Upper lobe of left lung (tissue), 6 donors: Measurements from ENCODE around the gene PPP2R5D. TPM values are rescaled to one million over a fixed set of nuclear protein-coding genes. Genes with fewer than 3 reads are reported as not detected.

Source experiments
- ATAC-seq, 2 donors: fragments of 200-7000 bp; cut with Tn5 transposase; one replicate each; pipeline ENCODE4 v1.9.1; 2022; ENCODE audit warnings: mild to moderate bottlenecking in 2 of 2, moderate library complexity in 2 of 2; ENCODE audit not compliant: low FRiP score in 2 of 2
- DNase-seq, 2 donors: peaks; one replicate each; pipeline ENCODE4 v3.0.0-alpha.2; 2019 to 2020
- H3K27ac ChIP-seq, 4 donors: fragments of 200-600 bp; sonication (generic); one replicate each; pipeline ENCODE4 v1.5.1; 2016 to 2019
- H3K27me3 ChIP-seq, 4 donors: fragments of 200-600 bp; sonication (generic); one replicate each; pipeline ENCODE4 v1.5.1; 2017 to 2019
- H3K36me3 ChIP-seq, 4 donors: fragments of 200-600 bp; sonication (generic); one replicate each; pipeline ENCODE4 v1.5.1; 2016 to 2019
- H3K4me1 ChIP-seq, 4 donors: fragments of 200-600 bp; sonication (generic); one replicate each; pipeline ENCODE4 v1.5.1; 2018 to 2019
- H3K4me3 ChIP-seq, 4 donors: fragments of 200-600 bp; sonication (generic); one replicate each; pipeline ENCODE4 v1.5.1; 2017 to 2019; ENCODE audit warnings: mild to moderate bottlenecking in 2 of 4, moderate library complexity in 1 of 4
- H3K9me3 ChIP-seq, 4 donors: fragments of 200-600 bp; sonication (generic); one replicate each; pipeline ENCODE4 v1.5.1; 2018 to 2019
- CTCF ChIP-seq, 6 experiments: fragments of 450-650 bp in 4 of 6; fragments of 200-600 bp in 2 of 6; sonication (generic) in 2 of 6; IDR thresholded peaks; one replicate each; pipeline ENCODE4 v1.5.1; 2016 to 2019; ENCODE audit warnings: antibody characterized with exemption in 6 of 6
- EP300 ChIP-seq, 4 donors: sonication (generic); formaldehyde crosslinking; IDR thresholded peaks; one replicate each; pipeline ENCODE4 v1.5.1; 2017; ENCODE audit warnings: antibody characterized with exemption in 4 of 4, control low read depth in 2 of 4
- POLR2A ChIP-seq, 4 donors: fragments of 450-650 bp; IDR thresholded peaks; one replicate each; pipeline ENCODE4 v1.5.1; 2016 to 2017; ENCODE audit warnings: antibody characterized with exemption in 4 of 4, mild to moderate bottlenecking in 2 of 4
- POLR2AphosphoS5 ChIP-seq, 2 donors: sonication (generic); formaldehyde crosslinking; IDR thresholded peaks; one replicate each; pipeline ENCODE4 v1.5.1; 2017; ENCODE audit warnings: antibody characterized with exemption in 2 of 2
- WGBS, 2 donors: methylation state at CpG; one replicate each; pipeline ENCODE4 v1.1.5; 2017 to 2018; 5-methylcytosine and 5-hydroxymethylcytosine counted together
- total RNA-seq, 6 donors: library from RNA; depleted of rRNA in 4 of 6; stranded (reverse); fragments of >200 nt in 4 of 6; gene quantifications; one replicate each; pipeline versions ENCODE4 v1.1.0 to v1.2.1, GENCODE V29; 2016 to 2021
- donor health status: DM: no; HTN: no; CAD: no; lungs with moderate emphysema.
- donor health status: DM: no; HTN: yes; CAD: no; lungs with severe emphysema.

The PPP2R5D gene
- total RNA-seq, 6 donors from 2014 or later, result 22.8 to 45.1 (median 27.3) TPM

GRCh38 chr6:43045371-43045930, 61.1 kb downstream of the PPP2R5D start:
- H3K4me3 ChIP-seq, result no peak overlapping the region
- no peak for DNase-seq
- no peaks in the 10 kb centered on the region for H3K27me3 ChIP-seq
- ATAC-seq, result no peak
- H3K36me3 ChIP-seq, result peaks cover 6 to 88% (median 60%) of the 10 kb centered on the region in 4 donors
- H3K9me3 ChIP-seq, result no peaks in the 10 kb centered on the region
- WGBS, 2 donors, result 91 to 94% methylated on average over 8 to 11 of the region's 11 CpGs
- H3K27ac ChIP-seq, result no peak overlapping the region
- H3K4me1 ChIP-seq, result no peaks in the 10 kb centered on the region
- TF ChIP-seq CTCF (IDR thresholded peaks at IDR 0.05), result no peak

- WGBS, 2 donors, result 83 to 90% methylated on average over 3 to 7 of the region's 7 CpGs
These were observed 63.6 kb downstream of the PPP2R5D start for GRCh38 chr6:43047998-43048397.

GRCh38 chr6:43050981-43051380, 66.6 kb downstream of the PPP2R5D start:
- peaks cover 7 to 49% (median 33%) of the 10 kb centered on the region in 4 donors for H3K36me3 ChIP-seq
- no peaks in the 10 kb centered on the region for H3K9me3 ChIP-seq
- H3K4me3 ChIP-seq, result no peak overlapping the region
- H3K27ac ChIP-seq, result no peak overlapping the region
- DNase-seq (peak in 1 of 2 donors; percentile 56), ATAC-seq (no peak)
- H3K27me3 ChIP-seq, result no peaks in the 10 kb centered on the region
- peaks cover 16 to 24% (median 16%) of the 10 kb centered on the region in 4 donors for H3K4me1 ChIP-seq
- TF ChIP-seq EP300 (IDR thresholded peaks at IDR 0.05) (no peak), POLR2AphosphoS5 (IDR thresholded peaks at IDR 0.05) (no peak), POLR2A (IDR thresholded peaks at IDR 0.05) (no peak), CTCF (IDR thresholded peaks at IDR 0.05) (no peak)
- 91 to 97% methylated on average over 12 to 15 of the region's 17 CpGs for WGBS, 2 donors

More at GRCh38 chr6:43047998-43048397, 63.6 kb downstream of the PPP2R5D start:
- ATAC-seq (no peak), DNase-seq (no peak)
- Histone ChIP-seq H3K27ac (no peak overlapping the region), H3K9me3 (no peaks in the 10 kb centered on the region), H3K4me3 (no peak overlapping the region), H3K36me3 (peaks cover 6 to 71% (median 49%) of the 10 kb centered on the region in 4 donors), H3K27me3 (no peaks in the 10 kb centered on the region), H3K4me1 (peaks cover 7 to 13% (median 8%) of the 10 kb centered on the region in 4 donors)
- no peak for TF ChIP-seq POLR2A (IDR thresholded peaks at IDR 0.05)
- TF ChIP-seq CTCF (IDR thresholded peaks at IDR 0.05), result no peak
- TF ChIP-seq POLR2AphosphoS5 (IDR thresholded peaks at IDR 0.05), result no peak
- no peak for TF ChIP-seq EP300 (IDR thresholded peaks at IDR 0.05)

GRCh38 chr6:43052225-43052841, 68.0 kb downstream of the PPP2R5D start:
- peak overlapping the region in 3 of 4 donors; percentile 66 to 89 (median 76) for H3K4me3 ChIP-seq
- H3K4me1 ChIP-seq, result peaks cover 16 to 24% (median 16%) of the 10 kb centered on the region in 4 donors
- H3K27me3 ChIP-seq, result no peaks in the 10 kb centered on the region
- 83 to 98% methylated on average over 5 to 19 of the region's 19 CpGs for WGBS, 2 donors
- H3K27ac ChIP-seq, result peak overlapping the region in 3 of 4 donors; percentile 88 to 94 (median 93)
- no peak for ATAC-seq
- no peaks in the 10 kb centered on the region for H3K9me3 ChIP-seq
- no peak for TF ChIP-seq POLR2A (IDR thresholded peaks at IDR 0.05)
- no peak for TF ChIP-seq CTCF (IDR thresholded peaks at IDR 0.05)
- no peak for TF ChIP-seq POLR2AphosphoS5 (IDR thresholded peaks at IDR 0.05)
- no peak for TF ChIP-seq EP300 (IDR thresholded peaks at IDR 0.05)
- peaks cover 4 to 47% (median 31%) of the 10 kb centered on the region in 4 donors for H3K36me3 ChIP-seq
- DNase-seq, result peak in 1 of 2 donors; percentile 78
